OCI-LY1 (cell line): ENCODE data around the gene ST8SIA2.

ENCODE experiments used
- H2AFZ ChIP-seq: fragments of 200-600 bp; sonication (generic), shearing (Covaris generic); 2 replicates; pipeline ENCODE4 v1.6.0; 2014; ENCODE audit warnings: antibody characterized with exemption, mild to moderate bottlenecking, low read length
- H3F3A ChIP-seq: fragments of 200-600 bp; sonication (generic), shearing (Covaris generic); 2 replicates; pipeline ENCODE4 v1.6.0; 2014; ENCODE audit warnings: mild to moderate bottlenecking, antibody characterized with exemption, low read length, moderate library complexity; ENCODE audit not compliant: insufficient read depth
- H3K27ac ChIP-seq: fragments of 200-600 bp; sonication (generic); 2 replicates; pipeline ENCODE4 v1.5.1; 2014; ENCODE audit warnings: low read length, mixed run types, mild to moderate bottlenecking, low read depth; ENCODE audit not compliant: poor library complexity, severe bottlenecking
- H3K27me3 ChIP-seq: fragments of 200-600 bp; sonication (generic); 2 replicates; pipeline ENCODE4 v1.6.0; 2014; ENCODE audit warnings: antibody characterized with exemption, mild to moderate bottlenecking, low read length, moderate library complexity; ENCODE audit not compliant: insufficient read depth
- H3K36me3 ChIP-seq: fragments of 200-600 bp; sonication (generic); 2 replicates; pipeline ENCODE4 v1.6.1; 2014; ENCODE audit warnings: mild to moderate bottlenecking, antibody characterized with exemption, low read length, moderate library complexity, mixed read lengths; ENCODE audit not compliant: insufficient read depth
- H3K4me1 ChIP-seq: fragments of 200-600 bp; sonication (generic); 2 replicates; pipeline ENCODE4 v1.5.1; 2014; ENCODE audit warnings: mild to moderate bottlenecking, low read length, moderate library complexity; ENCODE audit not compliant: insufficient read depth, severe bottlenecking
- H3K4me2 ChIP-seq: fragments of 200-600 bp; sonication (generic), shearing (Covaris generic); 2 replicates; pipeline ENCODE4 v1.6.1; 2014; ENCODE audit warnings: low read length
- H3K4me3 ChIP-seq: fragments of 200-600 bp; sonication (generic); 2 replicates; pipeline ENCODE4 v1.5.1; 2014; ENCODE audit warnings: low read length, low read depth, mild to moderate bottlenecking, mixed read lengths; ENCODE audit not compliant: poor library complexity, severe bottlenecking
- H3K79me2 ChIP-seq: fragments of 200-600 bp; shearing (Covaris generic); 2 replicates; pipeline ENCODE4 v1.6.1; 2016; ENCODE audit warnings: mixed run types, low read length, mixed read lengths; ENCODE audit not compliant: insufficient read depth
- H3K9ac ChIP-seq: fragments of 200-600 bp; sonication (generic), shearing (Covaris generic); 2 replicates; pipeline ENCODE4 v1.6.1; 2014; ENCODE audit warnings: mild to moderate bottlenecking, low read length, mixed read lengths
- H3K9me2 ChIP-seq: fragments of 200-600 bp; sonication (generic), shearing (Covaris generic); 2 replicates; pipeline ENCODE4 v1.6.1; 2014; ENCODE audit warnings: low read depth, mild to moderate bottlenecking, low read length, mixed read lengths
- H3K9me3 ChIP-seq: fragments of 200-600 bp; shearing (Covaris generic); 2 replicates; pipeline ENCODE4 v1.6.1; 2014; ENCODE audit warnings: low read length, mixed read lengths
- H4K20me1 ChIP-seq: fragments of 200-600 bp; sonication (generic), shearing (Covaris generic); 2 replicates; pipeline ENCODE4 v1.6.0; 2016; ENCODE audit warnings: mild to moderate bottlenecking, low read length; ENCODE audit not compliant: insufficient read depth
- CTCF ChIP-seq: fragments of 200-600 bp; sonication (generic), shearing (Covaris generic); IDR thresholded peaks from 2 replicates; pipeline ENCODE4 v1.5.1; 2017; ENCODE audit warnings: mild to moderate bottlenecking, antibody characterized with exemption, low read length, moderate library complexity, mixed read lengths
- EZH2 ChIP-seq: fragments of 200-600 bp; sonication (generic), shearing (Covaris generic); IDR thresholded peaks from 2 replicates; pipeline ENCODE4 v1.8.0; 2017; ENCODE audit warnings: borderline replicate concordance, mixed run types, mild to moderate bottlenecking, antibody characterized with exemption, low read length, moderate library complexity, mixed read lengths

ST8SIA2 gene

DNA sequence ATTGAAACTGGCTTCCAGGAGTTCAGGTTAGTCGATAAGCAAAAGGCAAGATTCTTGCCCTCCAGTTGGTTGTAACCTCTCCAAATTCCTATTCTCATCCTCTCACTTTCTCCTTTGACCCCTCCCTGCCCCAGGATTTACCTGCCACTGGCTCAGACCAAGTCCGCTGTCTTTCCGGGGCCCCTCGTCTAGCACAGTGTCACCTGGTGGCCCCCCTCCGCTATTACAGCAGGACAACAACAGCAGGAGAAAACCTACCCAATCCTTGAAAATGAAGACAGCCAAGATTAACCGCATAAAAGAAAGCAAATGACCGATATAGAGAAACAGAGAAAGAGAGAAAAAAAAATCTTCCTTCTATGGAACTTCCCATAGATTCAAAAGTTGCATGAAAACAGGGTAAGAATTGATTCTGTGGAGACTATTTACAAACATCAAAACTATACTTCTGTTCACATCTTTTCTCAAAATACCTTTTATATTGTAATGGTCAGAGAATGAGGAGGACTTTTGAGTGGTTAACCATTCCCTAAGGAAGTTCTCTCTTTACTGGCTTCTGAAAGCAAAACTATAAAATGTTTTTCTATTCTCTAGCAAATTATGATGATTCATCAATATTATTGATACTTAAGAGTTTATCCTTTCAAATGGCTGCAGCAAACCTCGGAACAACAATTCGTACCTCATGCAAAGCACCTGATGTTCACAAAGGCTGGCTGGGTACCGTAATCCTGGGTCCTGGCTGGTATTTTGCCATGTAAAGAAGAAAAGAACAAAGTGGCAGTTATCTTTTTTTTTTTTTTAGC is 10.0 kb upstream of the ST8SIA2 start:
- TF ChIP-seq EZH2: no peak
- peak; percentile 81 for TF ChIP-seq CTCF
- Histone ChIP-seq H3K9me3 (no peaks in the 10 kb centered on the region), H3K9ac (no peak overlapping the region), H3K4me1 (no peaks in the 10 kb centered on the region), H2AFZ (no peak overlapping the region), H3K27ac (no peak overlapping the region), H4K20me1 (no peaks in the 10 kb centered on the region), H3K27me3 (no peaks in the 10 kb centered on the region), H3K4me2 (no peak overlapping the region), H3K79me2 (no peaks in the 10 kb centered on the region), H3K9me2 (no peaks in the 10 kb centered on the region), H3K4me3 (no peak overlapping the region), H3K36me3 (no peaks in the 10 kb centered on the region), H3F3A (no peaks in the 10 kb centered on the region)

- Histone ChIP-seq H3F3A (no peaks in the 10 kb centered on the region), H3K9ac (no peak overlapping the region), H3K9me2 (no peaks in the 10 kb centered on the region), H3K79me2 (no peaks in the 10 kb centered on the region), H3K4me3 (no peak overlapping the region), H3K4me1 (no peaks in the 10 kb centered on the region), H3K4me2 (no peak overlapping the region), H3K27ac (no peak overlapping the region), H3K36me3 (no peaks in the 10 kb centered on the region), H3K9me3 (no peaks in the 10 kb centered on the region), H3K27me3 (no peaks in the 10 kb centered on the region), H2AFZ (no peak overlapping the region), H4K20me1 (no peaks in the 10 kb centered on the region)
- TF ChIP-seq CTCF (no peak), EZH2 (no peak)
These were observed 9.3 kb upstream of the ST8SIA2 start for GRCh38 chr15:92384381-92384780.

- no peaks in the 10 kb centered on the region for H3K9me3 ChIP-seq
- H3K4me1 ChIP-seq: no peaks in the 10 kb centered on the region
- H3F3A ChIP-seq: no peaks in the 10 kb centered on the region
- H3K9ac ChIP-seq: no peak overlapping the region
- no peak overlapping the region for H3K27ac ChIP-seq
- H3K9me2 ChIP-seq: no peaks in the 10 kb centered on the region
- H3K27me3 ChIP-seq: no peaks in the 10 kb centered on the region
- H2AFZ ChIP-seq: no peak overlapping the region
- H4K20me1 ChIP-seq: no peaks in the 10 kb centered on the region
- TF ChIP-seq EZH2 (no peak), CTCF (no peak)
- H3K4me2 ChIP-seq: no peak overlapping the region
- H3K4me3 ChIP-seq: no peak overlapping the region
- H3K79me2 ChIP-seq: no peaks in the 10 kb centered on the region
- no peaks in the 10 kb centered on the region for H3K36me3 ChIP-seq
These were observed 8.6 kb upstream of the ST8SIA2 start for GRCh38 chr15:92385096-92385495.
